Activated T-cell treated with anti-CD3 and anti-CD28 coated beads, Interleukin-2, amount 50 U/mL, for 4 hours (primary cell): Measurements from ENCODE around the gene MIP. TPM values are rescaled to one million over a fixed set of nuclear protein-coding genes. Genes with fewer than 3 reads are reported as not detected.

Source experiments
- ATAC-seq, 2 donors: fragments of 200-7000 bp; cut with Tn5 transposase; one replicate each; pipeline ENCODE4 v1.10.0; 2021
- DNase-seq: peaks from one replicate; pipeline ENCODE4 v3.0.0-alpha.2; 2020
- H3K27me3 Mint-ChIP-seq: one replicate; pipeline ENCODE4 v1.8.0; 2021; ENCODE audit warnings: low read depth, mixed read lengths
- H3K36me3 Mint-ChIP-seq: one replicate; pipeline ENCODE4 v1.8.0; 2022; ENCODE audit warnings: mixed read lengths; ENCODE audit not compliant: insufficient read depth
- H3K4me1 Mint-ChIP-seq: one replicate; pipeline ENCODE4 v1.8.0; 2021; ENCODE audit warnings: low read depth, mixed read lengths
- H3K4me3 Mint-ChIP-seq: one replicate; pipeline ENCODE4 v1.8.0; 2021; ENCODE audit warnings: mild to moderate bottlenecking, moderate library complexity, mixed read lengths
- H3K9me3 Mint-ChIP-seq: one replicate; pipeline ENCODE4 v1.8.0; 2021; ENCODE audit warnings: mixed read lengths
- total RNA-seq, 3 donors: library from RNA; stranded (reverse); gene quantifications; one replicate each; pipeline ENCODE4 v1.2.1, GENCODE V29; 2021

MIP gene
- total RNA-seq, 3 donors from 2014 or later = 0.08 TPM; not detected in 2

DNA sequence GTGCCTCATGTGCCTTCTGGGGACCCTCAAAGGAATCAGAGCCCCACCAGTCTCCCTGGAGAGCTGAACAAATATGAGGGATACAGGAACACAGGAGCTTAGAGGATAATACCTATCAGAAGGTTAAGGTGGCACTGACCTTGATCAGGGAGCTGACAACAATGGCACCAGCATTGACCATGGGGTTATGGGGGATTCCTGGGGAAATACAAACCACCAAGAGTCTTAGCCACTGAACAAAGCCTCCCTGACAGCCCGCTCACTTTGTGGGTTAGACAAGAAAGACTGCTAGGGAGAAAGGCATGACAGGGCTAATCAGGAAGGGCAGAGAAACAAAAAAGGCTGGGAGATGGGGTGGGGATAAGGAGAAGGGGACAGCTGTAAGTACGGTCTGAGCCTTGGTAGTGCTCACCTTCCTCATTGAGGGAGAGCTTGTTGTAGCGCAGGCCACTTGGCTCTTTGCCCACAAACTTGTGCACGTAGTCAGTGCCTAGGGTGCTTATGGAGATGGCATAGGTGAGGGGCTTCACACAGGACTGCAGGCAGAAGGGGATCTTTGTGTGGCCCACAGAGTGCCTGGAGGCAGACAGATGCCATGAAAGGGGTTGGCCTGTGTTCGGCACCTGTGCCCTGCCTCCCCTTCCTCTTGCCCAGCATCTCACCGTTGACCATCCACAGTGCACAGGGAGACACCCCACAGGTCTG is 23.2 kb upstream of the MIP start:
- Mint-ChIP-seq H3K9me3 (no peaks in the 10 kb centered on the region), H3K27me3 (no peaks in the 10 kb centered on the region), H3K36me3 (peaks cover 12% of the 10 kb centered on the region), H3K4me1 (no peaks in the 10 kb centered on the region), H3K4me3 (no peak overlapping the region)
- ATAC-seq (no peak), DNase-seq (no peak)

- Mint-ChIP-seq H3K27me3 (no peaks in the 10 kb centered on the region), H3K4me1 (peaks cover under 1% of the 10 kb centered on the region), H3K9me3 (no peaks in the 10 kb centered on the region), H3K36me3 (peaks cover 12% of the 10 kb centered on the region), H3K4me3 (no peak overlapping the region)
- ATAC-seq = no peak
- DNase-seq = no peak
These were observed 22.5 kb upstream of the MIP start for GRCh38 chr12:56476972-56477432.

GRCh38 chr12:56476143-56476542 is 21.7 kb upstream of the MIP start:
- Mint-ChIP-seq H3K4me3 (no peak overlapping the region), H3K4me1 (peaks cover 9% of the 10 kb centered on the region), H3K27me3 (no peaks in the 10 kb centered on the region), H3K36me3 (peaks cover 12% of the 10 kb centered on the region), H3K9me3 (no peaks in the 10 kb centered on the region)
- no peak for ATAC-seq
- no peak for DNase-seq

GRCh38 chr12:56474389-56474788 is 19.9 kb upstream of the MIP start:
- Mint-ChIP-seq H3K4me1 (peaks cover 19% of the 10 kb centered on the region), H3K36me3 (peaks cover 16% of the 10 kb centered on the region), H3K4me3 (no peak overlapping the region), H3K9me3 (no peaks in the 10 kb centered on the region), H3K27me3 (no peaks in the 10 kb centered on the region)
- DNase-seq (no peak), ATAC-seq (no peak)

DNA sequence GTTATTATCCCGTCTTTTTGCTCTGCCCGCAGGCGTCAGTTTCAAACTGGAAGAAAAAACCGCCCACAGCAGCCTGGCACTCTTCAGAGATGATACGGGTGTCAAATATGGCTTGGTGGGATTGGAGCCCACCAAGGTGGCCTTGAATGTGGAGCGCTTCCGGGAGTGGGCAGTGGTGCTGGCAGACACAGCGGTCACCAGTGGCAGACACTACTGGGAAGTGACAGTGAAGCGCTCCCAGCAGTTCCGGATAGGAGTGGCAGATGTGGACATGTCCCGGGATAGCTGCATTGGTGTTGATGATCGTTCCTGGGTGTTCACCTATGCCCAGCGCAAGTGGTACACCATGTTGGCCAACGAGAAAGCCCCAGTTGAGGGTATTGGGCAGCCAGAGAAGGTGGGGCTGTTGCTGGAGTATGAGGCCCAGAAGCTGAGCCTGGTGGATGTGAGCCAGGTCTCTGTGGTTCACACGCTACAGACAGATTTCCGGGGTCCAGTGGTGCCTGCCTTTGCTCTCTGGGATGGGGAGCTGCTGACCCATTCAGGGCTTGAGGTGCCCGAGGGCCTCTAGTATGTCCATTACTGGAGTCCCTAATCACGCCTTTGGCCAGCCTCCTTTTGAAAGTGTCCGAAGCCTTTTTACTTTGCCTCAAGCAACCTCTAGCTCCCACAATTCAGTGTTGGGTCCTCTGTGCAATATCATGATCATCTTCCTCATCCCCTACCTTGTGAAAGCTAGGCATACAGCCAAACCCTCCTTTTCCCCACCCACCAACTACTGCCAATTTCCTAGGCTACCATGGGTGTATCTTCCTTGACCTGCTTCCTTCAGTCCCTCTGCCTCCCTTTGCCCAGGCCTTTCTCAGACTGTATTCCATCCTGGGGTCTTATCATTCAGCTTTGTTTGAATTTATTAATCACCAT is 14.8 kb upstream of the MIP start:
- H3K27me3 Mint-ChIP-seq = no peaks in the 10 kb centered on the region
- H3K36me3 Mint-ChIP-seq = peaks cover 9% of the 10 kb centered on the region
- peaks cover 27% of the 10 kb centered on the region for H3K4me1 Mint-ChIP-seq
- DNase-seq (peak; percentile 6), ATAC-seq (no peak)
- peak overlapping the region; percentile 98 for H3K4me3 Mint-ChIP-seq
- H3K9me3 Mint-ChIP-seq = no peaks in the 10 kb centered on the region

- Mint-ChIP-seq H3K27me3 (no peaks in the 10 kb centered on the region), H3K36me3 (peaks cover 7% of the 10 kb centered on the region), H3K4me1 (peaks cover 29% of the 10 kb centered on the region), H3K4me3 (peak within 1 kb of the TSS; percentile 98), H3K9me3 (no peaks in the 10 kb centered on the region)
- ATAC-seq (peak; percentile 96), DNase-seq (peak; percentile 93)
These were observed 14.0 kb upstream of the MIP start, which contains the start of gene SPRYD4 for GRCh38 chr12:56468216-56469006. TSS of gene SPRYD4 (plus strand) at chr12:56468578. CDS start at chr12:56468592, 14 bp downstream.

DNA sequence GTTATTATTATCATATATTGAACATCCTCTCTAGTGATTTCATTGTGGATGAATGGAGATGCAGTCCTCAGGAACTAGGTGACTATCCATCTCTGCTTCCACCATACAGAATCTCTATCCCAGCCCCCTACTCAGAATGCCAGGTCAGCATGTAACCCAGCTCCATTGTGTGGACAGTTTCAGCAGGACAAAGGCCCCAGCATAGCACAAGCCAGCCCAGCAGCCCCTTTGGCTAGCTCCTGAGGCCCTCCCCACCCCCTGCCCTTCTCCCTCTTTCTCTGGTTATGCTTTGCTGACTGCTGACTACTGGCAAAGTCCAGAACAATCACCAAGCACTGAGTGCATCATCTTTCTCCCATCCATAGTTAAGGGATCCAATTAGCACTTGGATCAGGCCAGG is 8.1 kb upstream of the MIP start:
- no peak overlapping the region for H3K4me3 Mint-ChIP-seq

DNA sequence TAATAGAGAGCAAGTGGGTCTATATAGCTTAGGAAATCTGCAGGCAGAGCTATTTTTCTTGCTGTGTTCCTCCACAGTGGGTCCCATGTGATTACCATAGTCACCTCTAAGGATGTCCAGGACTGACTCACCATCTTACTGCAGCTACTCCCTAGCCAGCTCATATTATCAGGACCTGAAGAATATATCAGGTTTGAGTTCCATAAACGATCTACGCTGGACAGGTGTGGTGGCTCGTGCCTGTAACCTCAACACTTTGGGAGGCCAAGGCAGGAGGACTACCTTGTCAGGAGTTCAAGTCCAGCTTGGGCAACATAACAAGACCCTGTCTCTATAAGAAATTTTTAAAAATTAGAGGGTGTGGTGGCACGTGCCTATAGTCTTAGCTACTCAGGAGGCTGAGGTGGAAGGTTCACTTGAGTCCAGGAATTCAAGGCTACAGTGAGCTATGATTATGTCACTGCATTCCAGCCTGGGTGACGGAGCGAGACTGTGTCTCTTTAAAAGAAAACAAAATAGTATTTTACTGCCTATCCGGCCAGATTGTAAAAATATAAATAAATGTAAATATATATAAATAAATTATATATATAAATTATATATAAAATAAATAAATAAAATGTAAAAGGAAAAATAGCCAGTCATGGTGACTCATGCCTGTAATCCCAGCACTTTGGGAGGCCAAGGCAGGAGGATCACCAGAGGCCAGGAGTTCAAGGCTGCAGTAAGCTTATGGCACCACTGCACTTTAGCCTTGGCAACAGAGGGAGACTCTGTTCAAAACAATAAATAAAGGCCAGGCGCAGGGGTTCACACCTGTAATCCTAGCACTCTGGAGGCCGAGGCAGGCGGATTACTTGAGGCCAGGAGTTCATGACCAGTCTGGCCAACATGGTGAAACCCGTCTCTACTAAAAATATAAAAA is 7.0 kb upstream of the MIP start:
- no peaks in the 10 kb centered on the region for H3K27me3 Mint-ChIP-seq
- DNase-seq = no peak
- peaks cover 4% of the 10 kb centered on the region for H3K4me1 Mint-ChIP-seq
- no peak for ATAC-seq
- no peaks in the 10 kb centered on the region for H3K36me3 Mint-ChIP-seq
- H3K4me3 Mint-ChIP-seq = no peak overlapping the region
- no peaks in the 10 kb centered on the region for H3K9me3 Mint-ChIP-seq

More for the DNA sequence above, 8.1 kb upstream of the MIP start:
- H3K27me3 Mint-ChIP-seq = no peaks in the 10 kb centered on the region
- no peaks in the 10 kb centered on the region for H3K9me3 Mint-ChIP-seq
- peaks cover 7% of the 10 kb centered on the region for H3K4me1 Mint-ChIP-seq
- DNase-seq (no peak), ATAC-seq (no peak)
- H3K36me3 Mint-ChIP-seq = no peaks in the 10 kb centered on the region

- DNase-seq = no peak
- no peaks in the 10 kb centered on the region for H3K36me3 Mint-ChIP-seq
- no peaks in the 10 kb centered on the region for H3K27me3 Mint-ChIP-seq
- ATAC-seq = no peak
- H3K4me3 Mint-ChIP-seq = no peak overlapping the region
- H3K4me1 Mint-ChIP-seq = no peaks in the 10 kb centered on the region
- no peaks in the 10 kb centered on the region for H3K9me3 Mint-ChIP-seq
These were observed 3.4 kb upstream of the MIP start for GRCh38 chr12:56457817-56458216.

GRCh38 chr12:56451147-56451546 is 3.3 kb downstream of the MIP start:
- Mint-ChIP-seq H3K4me3 (no peak overlapping the region), H3K9me3 (no peaks in the 10 kb centered on the region), H3K4me1 (peaks cover 12% of the 10 kb centered on the region), H3K27me3 (no peaks in the 10 kb centered on the region), H3K36me3 (no peaks in the 10 kb centered on the region)
- ATAC-seq (no peak), DNase-seq (no peak)

DNA sequence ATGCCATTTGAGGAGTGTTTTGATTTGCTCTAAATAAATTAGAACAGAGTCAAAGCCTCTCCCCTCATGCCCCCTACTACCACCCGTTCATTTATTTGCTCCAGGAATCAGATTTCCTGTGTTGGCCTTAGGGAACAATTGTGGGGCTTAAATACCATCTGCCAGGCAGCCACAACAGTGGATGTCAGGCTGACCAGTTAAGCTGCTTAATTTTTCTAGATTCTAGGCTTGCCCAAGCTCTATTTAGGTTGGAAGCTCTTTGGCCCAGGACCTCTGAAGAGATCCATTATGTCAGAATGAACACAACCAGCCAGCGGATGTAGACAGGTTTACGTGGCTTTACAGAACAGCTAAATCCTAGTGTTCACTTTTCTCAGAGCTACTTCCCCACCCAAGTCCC is 4.2 kb downstream of the MIP start:
- Mint-ChIP-seq H3K9me3 (no peaks in the 10 kb centered on the region), H3K4me3 (no peak overlapping the region), H3K27me3 (no peaks in the 10 kb centered on the region), H3K36me3 (no peaks in the 10 kb centered on the region), H3K4me1 (peaks cover 12% of the 10 kb centered on the region)
- DNase-seq = no peak
- no peak for ATAC-seq

DNA sequence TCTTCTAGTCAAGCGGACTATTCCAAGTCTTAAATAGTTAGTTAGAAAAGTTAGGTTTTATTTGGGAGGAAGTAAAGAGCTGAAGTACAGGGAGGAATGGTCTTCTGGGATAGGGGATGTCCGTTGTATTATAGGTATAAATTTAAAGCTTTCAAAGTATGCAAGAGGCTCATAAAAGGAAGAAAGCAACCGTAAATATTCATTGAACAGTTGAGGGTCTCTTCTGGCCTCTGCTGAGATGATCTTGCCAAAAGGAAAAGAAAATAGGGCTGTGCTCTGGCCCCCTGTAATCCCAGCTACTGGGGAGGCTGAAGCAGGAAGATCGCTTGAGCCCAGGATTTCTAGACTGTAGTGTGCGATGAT is 4.9 kb downstream of the MIP start:
- DNase-seq (no peak), ATAC-seq (no peak)
- no peaks in the 10 kb centered on the region for H3K27me3 Mint-ChIP-seq
- H3K9me3 Mint-ChIP-seq = no peaks in the 10 kb centered on the region
- peaks cover 12% of the 10 kb centered on the region for H3K4me1 Mint-ChIP-seq
- no peaks in the 10 kb centered on the region for H3K36me3 Mint-ChIP-seq
- peak overlapping the region; percentile 88 for H3K4me3 Mint-ChIP-seq

GRCh38 chr12:56448860-56449621 is 5.4 kb downstream of the MIP start, which contains the start of gene TIMELESS:
TSS of gene TIMELESS (minus strand) at chr12:56449426. CDS start at chr12:56434170, 15,256 bp downstream.
- ATAC-seq (peak; percentile 98 to 99), DNase-seq (peak; percentile 75)
- no peaks in the 10 kb centered on the region for H3K9me3 Mint-ChIP-seq
- peaks cover 12% of the 10 kb centered on the region for H3K4me1 Mint-ChIP-seq
- H3K27me3 Mint-ChIP-seq = no peaks in the 10 kb centered on the region
- peak within 1 kb of the TSS; percentile 88 for H3K4me3 Mint-ChIP-seq
- peaks cover 4% of the 10 kb centered on the region for H3K36me3 Mint-ChIP-seq
